HG02938 (cell line): ENCODE measurements around the gene RAB5B.
"Not testable (repeated sequence)": the region's sequence is repeated elsewhere in the genome, so short reads cannot be mapped to it uniquely, and the experiment has no call there.

ENCODE experiments used
- ATAC-seq: cut with Tn5 transposase; IDR thresholded peaks from one replicate; pipeline ENCODE4 v1.9.1; 2021; ENCODE audit warnings: mild to moderate bottlenecking, moderate library complexity; ENCODE audit not compliant: unreplicated experiment

The RAB5B gene

DNA sequence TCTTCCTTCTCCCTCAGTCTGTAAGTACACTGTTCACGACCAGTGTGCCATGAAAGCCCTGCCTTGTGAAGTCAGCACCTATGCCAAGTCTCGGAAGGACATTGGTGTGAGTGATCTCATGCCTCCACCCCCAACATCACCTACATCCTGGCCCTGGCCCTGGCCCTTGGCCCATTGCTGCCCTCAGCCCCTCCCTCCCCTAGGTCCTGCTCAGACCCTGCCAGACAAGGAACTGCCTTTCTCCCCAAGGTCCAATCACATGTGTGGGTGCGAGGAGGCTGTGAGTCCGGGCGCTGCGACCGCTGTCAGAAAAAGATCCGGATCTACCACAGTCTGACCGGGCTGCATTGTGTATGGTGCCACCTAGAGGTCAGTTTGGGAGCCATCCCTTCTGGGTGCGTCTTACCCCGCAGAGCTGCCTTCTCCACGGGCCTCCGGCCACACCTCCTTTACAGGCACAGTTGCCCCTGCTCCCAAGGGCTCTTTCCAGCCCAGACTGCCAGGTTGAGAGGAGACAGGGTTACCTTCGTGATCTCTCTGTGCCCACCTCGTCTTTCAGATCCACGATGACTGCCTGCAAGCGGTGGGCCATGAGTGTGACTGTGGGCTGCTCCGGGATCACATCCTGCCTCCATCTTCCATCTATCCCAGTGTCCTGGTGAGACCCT is 33.7 kb upstream of the RAB5B start:
- peak; percentile 98 for ATAC-seq

DNA sequence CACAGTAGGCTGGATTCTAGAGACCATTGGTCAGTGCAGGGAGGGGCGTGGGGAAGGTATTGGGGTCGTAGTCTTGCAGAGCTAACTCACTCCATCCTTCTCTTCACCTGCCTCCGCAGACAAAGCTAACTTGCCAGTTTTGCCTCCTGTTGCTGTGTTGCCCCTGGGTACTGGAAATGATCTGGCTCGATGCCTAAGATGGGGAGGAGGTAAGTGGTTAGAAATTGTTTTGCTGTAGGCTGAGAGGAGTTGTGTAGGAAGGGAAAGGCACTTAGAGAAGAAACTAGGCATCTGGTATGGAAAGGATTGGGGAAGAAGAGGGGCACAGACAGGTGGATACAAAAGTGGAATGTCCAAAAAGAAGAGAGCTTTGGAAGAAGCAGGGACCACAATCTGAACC is 31.8 kb upstream of the RAB5B start:
- ATAC-seq = no peak

DNA sequence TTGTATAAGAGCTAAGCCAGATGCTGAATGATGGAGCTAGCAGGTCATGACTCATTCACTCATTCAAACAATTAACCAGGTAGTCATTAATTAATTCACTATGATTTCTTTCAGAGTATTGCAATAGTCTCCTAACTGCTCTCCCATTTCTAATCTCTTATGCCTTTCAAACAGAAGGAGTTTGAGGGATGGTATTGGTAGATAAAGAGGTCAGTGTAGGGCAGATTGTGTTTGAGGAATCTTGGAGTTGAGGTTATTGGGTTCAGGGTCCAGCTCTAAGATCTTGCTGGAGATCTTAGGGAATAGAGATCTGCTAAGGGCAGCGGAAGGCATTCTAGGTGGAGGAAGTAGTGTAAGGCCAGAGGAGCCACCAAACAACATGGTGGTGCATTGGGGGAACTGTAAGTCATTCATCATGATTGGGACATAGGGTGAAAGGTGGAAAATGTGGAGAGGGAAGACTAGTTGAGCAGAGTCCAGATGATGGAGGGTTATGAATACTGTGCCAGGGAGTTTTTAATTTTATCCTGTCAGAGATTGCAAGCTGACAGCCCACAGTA is 31.2 kb upstream of the RAB5B start:
- no peak for ATAC-seq

DNA sequence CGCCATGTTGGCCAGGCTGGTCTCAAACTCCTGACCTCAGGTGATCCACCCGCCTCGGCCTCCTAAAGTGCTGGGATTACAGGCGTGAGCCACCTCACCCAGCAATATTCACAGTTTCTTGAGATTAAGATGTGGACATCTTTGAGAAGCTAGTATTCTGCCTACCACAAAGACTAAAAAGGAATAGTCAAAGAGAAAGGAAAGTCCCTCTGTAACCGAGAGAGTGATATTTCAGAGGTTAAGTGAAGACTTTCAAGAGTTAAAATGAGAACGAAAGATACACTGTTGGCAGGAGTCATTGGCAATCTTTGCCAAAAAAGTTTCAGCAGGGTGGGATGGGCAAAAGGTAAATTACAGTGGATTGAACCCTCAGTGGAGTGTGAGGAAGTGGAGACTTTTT is 27.3 kb upstream of the RAB5B start:
- no peak for ATAC-seq

DNA sequence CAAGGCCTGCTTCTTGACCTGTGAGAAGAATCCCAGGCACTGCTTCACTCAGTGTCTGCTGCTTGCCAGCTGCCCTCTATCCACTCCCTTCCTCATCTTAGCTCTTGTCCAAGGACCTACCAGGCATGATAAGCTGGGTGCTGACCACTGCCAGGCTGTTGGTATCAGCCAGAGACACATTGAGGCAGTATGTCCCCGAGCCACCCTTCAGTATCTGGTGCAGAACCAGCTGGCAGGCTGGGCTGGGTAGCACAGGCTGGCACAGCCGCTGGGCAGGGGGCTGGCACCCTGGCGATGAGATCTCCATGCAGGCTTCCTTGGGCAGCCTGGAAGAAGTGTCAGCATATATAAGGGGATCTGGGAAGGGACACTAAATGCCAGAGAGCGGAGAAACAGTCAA is 18.5 kb upstream of the RAB5B start:
- ATAC-seq = no peak

DNA sequence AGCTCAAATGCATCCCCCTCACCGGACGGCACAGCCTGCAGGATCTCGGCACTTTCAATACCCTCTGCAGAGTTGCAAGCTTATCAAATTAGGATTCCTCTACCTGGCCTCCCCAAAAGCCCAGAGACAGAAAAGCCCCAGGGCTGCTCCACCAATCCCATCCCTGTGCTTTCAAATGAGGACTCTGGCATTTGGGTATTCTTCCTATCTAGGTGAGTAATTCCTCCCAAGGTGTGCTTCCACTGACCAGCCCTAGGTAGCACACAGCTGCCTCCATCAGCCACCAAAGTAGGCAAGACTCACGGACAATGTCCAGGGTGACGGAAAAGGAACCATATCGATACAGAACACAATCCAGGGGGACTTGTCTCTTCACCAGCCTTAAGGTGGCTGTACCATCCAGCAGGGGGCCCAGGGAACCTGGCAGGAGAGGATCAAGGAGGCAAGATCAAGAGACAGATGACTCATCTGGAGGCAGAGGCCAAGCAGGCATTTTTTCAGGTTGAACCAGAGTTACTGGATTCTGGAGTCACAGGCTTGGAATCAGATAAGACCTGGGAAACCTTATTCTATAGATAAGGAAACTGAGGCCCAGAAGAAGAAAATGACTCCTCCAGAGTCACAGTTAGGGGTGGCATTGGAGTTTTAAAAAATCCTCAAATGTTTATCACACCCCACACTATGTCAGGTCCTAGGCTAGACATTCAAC is 17.9 kb upstream of the RAB5B start:
- no peak for ATAC-seq

DNA sequence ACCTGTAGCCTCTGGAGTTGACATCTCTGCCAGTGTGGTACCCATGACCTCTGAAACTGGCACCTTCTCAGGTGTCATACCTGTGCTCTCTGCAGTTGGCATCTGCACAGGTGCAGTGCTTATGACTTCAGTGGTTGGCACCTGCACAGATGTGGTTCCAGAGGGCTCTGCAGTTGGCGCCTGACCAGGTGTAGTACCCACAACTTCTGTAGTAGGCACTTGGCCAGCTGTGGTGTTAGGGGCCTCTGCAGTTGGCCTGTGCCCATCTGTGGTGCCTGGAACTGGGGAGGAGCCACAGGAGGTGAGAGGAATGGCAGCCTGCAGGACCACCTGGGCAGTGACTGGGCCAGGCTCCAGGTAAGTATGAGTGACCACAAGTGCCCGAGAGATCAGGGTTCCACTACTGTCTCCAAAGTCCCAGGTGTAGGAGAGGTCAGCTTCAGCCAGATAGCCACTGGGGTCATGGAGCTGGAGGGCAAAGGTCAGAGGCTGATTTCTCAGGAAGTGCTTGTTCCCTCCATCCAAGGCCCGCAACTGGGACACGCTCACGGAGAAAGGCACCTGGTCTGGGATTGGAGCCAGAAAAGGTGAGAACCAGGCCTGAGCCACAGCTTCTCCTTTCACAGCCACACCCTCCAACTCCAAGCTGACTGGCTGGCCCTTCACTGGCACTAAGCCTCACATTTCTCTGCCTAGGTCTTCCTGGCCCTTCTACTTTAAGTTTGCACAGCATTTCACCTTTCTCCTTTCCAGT is 16.6 kb upstream of the RAB5B start:
- ATAC-seq = no peak

DNA sequence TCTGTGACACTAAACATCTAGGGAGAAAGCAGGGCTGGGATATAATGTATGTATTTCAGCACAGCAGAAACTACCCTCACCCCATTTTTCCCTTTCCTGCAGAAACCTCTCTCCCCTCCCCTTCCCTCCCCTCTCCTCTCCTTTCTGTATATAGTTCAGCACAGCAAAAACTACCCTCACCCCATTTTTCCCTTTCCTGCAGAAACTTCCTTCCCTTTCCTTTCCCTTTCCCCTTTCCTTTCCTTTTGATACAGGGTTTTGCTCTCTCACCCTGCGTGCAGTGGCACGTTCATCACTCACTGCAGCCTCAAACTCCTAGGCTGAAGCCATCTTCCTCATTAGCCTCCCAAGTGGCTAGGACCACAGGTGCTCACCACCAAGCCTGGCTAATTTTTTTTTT is 10.1 kb upstream of the RAB5B start:
- ATAC-seq = no peak

DNA sequence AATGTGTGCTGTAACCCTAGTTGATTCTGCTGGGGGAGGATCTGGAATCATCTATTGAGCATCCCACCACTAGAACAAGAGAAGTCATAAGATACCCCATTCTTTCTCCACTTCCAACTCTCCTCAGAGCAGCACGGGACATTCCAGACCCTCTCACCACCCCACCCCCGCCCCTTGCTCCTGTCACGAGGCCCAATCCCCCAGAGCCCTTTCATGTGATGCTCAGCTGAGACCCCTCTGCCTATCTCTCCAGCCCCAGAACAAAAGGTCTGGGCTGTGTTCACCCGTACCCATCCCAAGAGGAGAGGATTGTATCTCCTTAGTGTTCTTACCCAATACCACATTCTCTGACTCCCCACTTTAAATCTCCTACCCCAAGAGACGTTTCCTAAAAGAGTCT is 8.6 kb upstream of the RAB5B start:
- ATAC-seq = no peak

DNA sequence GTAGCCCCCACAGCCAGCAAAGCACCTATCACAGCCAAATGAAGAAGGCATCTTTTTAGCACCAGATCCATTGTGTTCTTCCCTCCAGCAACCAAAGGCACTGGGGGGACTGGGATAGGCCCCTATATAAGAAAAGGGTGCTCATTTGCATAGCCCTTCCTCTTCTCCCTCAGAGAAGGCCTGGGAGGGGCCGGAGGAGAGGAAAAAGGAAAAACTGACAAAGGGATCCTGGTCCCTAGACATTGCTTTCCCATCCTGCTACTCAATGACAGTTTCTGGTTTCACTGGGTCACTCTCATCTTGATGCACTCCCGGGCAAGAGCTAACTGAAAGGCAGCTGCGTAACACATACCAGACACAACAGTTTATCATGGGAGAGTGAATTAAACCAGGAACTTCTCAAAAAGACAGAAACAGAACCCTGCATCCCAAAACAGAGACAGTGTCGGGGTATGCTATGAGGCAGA is 7.9 kb upstream of the RAB5B start, which contains the start of gene PMEL:
Gene PMEL, minus strand, starts transcription at position 102 of the 467 bp plus-strand sequence. Its CDS starts 31 bp downstream, at position 71.
- peak; percentile 18 for ATAC-seq

DNA sequence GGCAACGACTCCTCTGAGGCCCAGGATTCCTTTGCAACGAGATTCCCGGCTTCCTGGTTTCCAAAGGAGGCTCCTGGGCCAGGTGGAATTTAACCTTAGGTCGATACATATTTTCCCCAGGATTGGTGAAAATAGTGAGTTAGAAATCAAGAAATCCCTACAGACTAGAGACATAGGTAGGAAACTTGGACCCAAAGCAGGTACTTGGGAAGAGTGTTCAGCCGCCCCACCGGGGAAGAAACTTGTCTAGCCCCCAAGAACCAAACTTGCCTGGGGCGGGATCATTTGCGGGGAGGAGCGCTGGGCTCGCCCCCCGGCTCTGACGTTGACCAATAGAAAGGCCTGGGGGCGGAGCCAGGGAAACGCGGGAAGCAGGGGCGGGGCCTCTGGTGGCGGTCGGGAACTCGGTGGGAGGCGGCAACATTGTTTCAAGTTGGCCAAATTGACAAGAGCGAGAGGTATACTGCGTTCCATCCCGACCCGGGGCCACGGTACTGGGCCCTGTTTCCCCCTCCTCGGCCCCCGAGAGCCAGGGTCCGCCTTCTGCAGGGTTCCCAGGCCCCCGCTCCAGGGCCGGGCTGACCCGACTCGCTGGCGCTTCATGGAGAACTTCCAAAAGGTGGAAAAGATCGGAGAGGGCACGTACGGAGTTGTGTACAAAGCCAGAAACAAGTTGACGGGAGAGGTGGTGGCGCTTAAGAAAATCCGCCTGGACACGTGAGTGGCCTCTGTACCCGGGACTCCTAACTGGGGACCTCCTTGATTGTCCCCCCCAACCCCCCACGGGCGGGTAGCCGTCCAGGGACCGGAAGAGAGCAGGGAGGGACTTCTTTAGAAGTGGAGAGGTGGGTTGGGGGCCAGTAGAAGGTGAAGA is 7.2 kb upstream of the RAB5B start, which contains the start of gene CDK2:
Gene CDK2, plus strand, starts transcription at position 423 of the 874 bp plus-strand sequence. Its CDS starts 179 bp downstream, at position 602.
- peak; percentile 94 for ATAC-seq

DNA sequence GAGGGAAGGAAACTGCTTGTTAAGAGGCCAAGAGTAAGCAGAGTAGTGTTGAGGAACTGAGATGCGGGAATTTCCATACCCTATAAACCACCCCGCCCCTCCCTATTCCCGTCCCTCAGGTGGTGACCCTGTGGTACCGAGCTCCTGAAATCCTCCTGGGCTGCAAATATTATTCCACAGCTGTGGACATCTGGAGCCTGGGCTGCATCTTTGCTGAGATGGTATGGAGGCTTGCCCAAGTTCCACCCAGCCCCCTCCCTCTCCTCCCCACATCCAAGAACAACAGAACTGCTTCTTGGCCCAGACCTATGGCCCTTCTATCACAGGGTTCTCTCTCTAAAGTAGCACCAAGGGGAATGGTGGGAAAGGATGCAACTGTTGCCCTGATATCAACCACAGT is 4.5 kb upstream of the RAB5B start:
- ATAC-seq = no peak

DNA sequence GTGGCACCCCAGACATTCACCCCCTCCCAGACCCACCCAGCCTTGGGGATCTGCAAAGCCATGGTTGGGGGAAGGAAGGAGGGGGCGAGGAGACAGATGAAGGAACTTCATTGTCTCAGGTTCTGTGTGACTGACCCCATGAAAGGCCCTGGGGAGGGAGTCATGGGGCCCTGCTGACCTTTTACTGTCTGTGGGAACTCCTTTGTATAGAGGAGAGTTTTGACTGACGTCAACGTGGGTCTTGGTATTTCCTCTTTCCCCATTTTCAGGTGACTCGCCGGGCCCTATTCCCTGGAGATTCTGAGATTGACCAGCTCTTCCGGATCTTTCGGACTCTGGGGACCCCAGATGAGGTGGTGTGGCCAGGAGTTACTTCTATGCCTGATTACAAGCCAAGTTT is 3.1 kb upstream of the RAB5B start:
- no peak for ATAC-seq

DNA sequence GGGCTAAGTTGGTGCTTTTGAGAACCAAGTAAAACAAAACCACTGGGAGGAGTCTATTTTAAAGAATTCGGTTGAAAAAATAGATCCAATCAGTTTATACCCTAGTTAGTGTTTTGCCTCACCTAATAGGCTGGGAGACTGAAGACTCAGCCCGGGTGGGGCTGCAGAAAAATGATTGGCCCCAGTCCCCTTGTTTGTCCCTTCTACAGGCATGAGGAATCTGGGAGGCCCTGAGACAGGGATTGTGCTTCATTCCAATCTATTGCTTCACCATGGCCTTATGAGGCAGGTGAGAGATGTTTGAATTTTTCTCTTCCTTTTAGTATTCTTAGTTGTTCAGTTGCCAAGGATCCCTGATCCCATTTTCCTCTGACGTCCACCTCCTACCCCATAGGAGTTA is 1.8 kb upstream of the RAB5B start:
- no peak for ATAC-seq

DNA sequence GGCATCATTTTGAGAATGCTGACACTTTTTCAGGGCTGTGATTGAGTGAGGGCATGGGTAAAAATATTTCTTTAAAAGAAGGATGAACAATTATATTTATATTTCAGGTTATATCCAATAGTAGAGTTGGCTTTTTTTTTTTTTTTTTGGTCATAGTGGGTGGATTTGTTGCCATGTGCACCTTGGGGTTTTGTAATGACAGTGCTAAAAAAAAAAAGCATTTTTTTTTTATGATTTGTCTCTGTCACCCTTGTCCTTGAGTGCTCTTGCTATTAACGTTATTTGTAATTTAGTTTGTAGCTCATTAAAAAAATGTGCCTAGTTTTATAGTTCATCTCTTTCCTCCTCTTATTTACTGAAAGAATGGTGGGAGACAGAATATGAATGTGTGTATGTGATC is 1.4 kb upstream of the RAB5B start:
- no peak for ATAC-seq

DNA sequence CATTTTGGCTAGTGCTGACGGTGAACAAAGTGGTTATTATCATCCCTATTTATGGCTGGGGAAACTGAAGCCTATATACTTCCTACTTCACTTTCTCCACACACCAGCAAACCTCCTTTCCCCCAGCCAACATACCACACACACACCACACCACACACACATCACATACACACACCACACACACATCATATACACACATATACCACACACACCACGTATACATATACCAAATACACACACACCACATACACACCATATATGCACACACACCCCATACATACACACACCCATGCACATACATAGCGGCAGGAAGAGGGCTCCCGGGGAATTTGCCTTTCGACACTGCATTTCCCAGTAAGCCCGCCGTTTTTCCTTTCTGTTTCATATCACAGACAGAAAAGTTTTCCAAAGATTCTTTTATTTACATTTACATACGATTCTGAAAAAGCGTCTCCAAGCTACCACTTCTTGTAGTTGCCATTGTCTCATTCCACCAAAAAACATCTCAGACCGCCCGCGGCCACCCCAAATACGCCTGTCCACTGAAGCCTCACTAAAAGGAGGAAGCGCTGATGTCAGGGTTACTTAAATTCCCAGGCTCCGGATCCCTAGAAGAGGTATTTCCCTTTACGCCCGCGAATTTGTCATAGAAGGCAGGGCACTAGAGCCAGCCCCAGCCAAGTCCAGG is 823 bp upstream of the RAB5B start:
- ATAC-seq = no peak

DNA sequence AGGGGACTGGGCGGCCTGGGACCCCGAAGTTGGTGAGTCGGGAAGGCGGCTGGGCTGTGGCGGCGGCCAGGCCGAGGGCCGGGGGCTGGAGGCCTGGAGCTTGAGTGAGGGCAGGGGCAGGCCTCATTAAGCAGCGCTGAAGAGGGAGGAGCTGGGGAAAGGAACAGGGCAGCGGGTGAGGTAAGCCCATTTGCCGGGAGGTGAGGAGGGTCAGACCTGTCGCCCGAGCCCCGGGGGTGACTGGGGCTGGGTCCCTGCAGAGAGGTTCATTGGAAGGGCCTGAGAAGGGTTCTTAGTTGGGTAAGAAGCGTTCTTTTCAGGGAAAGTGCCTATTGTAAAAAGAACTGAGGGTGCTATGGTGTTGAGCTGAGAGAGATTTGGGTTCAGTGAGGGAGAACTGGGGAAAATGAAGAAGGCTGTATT is 441 bp downstream of the RAB5B start:
- peak; percentile 9 for ATAC-seq

DNA sequence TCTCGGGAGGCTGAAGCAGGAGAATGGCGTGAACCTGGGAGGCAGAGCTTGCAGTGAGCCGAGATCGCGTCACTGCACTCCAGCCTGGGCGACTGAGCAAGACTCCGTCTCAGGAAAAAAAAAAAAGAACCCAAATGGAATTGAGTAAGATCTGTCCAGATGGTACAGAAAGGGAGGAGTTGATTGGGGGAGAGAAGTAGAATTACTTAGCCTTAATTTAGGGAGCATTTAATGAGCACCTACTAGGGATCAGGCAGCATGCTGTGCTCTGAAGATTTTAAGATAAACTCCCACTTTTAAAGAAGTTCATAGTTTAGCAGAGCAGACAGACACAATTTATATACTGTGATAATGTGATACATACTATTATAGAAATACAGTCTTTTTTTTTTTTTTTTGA is 4.5 kb downstream of the RAB5B start:
- no peak for ATAC-seq

DNA sequence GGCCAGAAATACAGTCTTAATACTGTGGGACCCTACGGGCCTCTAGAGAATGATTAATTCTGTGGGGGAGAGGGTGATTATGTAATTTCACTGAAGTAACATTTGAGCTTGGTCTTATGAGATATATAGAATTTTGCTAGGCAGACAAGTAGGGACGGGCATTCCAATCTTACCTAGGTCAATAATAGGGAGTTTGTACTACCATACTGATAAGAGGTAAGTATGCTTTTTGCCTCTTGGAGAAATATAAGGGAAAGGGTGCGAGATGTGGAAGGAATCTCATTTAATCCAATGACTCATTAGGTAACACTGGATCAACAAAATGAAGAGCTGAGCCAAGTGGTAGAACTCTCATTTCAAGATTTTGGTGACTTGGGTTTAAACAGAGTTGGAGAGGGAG is 5.2 kb downstream of the RAB5B start:
- ATAC-seq = no peak

DNA sequence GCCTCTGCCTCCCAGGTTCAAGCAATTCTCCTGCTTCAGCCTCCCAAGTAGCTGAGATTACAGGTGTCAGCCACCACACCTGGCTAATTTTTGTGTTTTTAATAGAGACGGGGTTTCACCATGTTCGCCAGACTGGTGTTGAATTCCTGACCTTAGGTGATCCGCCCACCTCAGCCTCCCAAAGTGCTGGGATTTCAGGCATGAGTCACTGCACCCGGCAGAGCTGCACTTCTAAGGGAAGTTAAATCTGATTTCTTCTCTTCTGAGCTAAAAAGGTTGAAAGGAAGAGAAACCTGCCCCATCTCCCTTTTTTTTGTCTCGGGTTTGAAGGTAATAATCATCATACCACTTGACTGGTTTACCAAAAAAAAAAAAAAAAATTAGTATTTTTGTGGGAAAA is 8.0 kb downstream of the RAB5B start:
- ATAC-seq = not testable (repeated sequence)
